ENCODE measurements around the gene RIF1.

The RIF1 gene

DNA sequence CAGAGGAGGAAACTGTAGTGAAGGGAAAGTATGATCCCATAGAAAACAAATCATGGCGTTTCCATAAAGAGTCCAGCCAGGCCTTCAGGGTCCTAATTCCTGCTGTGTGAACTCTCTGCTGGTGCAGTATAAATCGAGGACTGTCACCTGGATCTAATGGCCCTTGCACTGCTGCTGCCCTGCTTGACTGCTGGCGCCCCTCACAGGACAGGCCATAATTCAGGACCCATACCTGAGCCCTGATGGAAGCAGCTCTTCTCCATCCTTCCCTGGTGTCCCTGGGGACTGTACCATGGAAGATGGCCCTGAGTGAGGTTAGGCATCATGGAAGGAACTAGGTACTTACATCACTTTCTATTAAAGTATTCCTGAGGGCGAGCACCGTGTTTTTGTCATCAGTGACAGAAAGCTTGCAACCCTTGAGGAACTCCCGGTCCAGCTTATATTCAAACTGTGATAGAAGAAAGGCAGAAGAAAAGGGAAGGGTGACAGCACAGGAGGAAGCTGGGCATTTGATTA lies 116.9 kb downstream of the RIF1 start:
- Mint-ChIP-seq H3K9me3 (no peaks in the 10 kb centered on the region), H3K27ac (no peak overlapping the region), H3K4me3 (no peak overlapping the region)

More for the DNA sequence above, 116.9 kb downstream of the RIF1 start:
- no peaks in the 10 kb centered on the region for H3K36me3 Mint-ChIP-seq
- no peak for ATAC-seq
- DNase-seq (ENCODE audit: low spot score in 2 of 2): no peak
- no peaks in the 10 kb centered on the region for H3K4me1 Mint-ChIP-seq
